Endothelial cell of umbilical vein (primary cell): Measurements from ENCODE around the gene NUDCD3. TPM values are rescaled to one million over a fixed set of nuclear protein-coding genes. Genes with fewer than 3 reads are reported as not detected.

Experiments used
- BruUV-seq: library from RNA; stranded (reverse); fragments of 400-500 nt; replicated peaks from 2 replicates; lab custom pipeline; 2021; lab: Mats Ljungman, UMichigan
- CTCF ChIA-PET: fragments of 300-600, 350-600 bp; sonication (Branson Sonifier 250); formaldehyde crosslinking; loops from one replicate; lab custom pipeline; 2021; ENCODE audit warnings: antibody characterized with exemption, inconsistent platforms; lab: Charles Lee
- POLR2A ChIA-PET: fragments of 300-600, 350-600 bp; sonication (Branson Sonifier 250); formaldehyde crosslinking; loops from one replicate; lab custom pipeline; 2021; ENCODE audit warnings: antibody characterized with exemption, inconsistent platforms; lab: Charles Lee
- DNase-seq: peaks from one replicate; pipeline ENCODE4 v3.0.0-alpha.2; 2011; ENCODE audit warnings: low read depth, low spot score
- FAIRE-seq: peaks from 2 replicates; lab custom pipeline; 2011; peaks lifted over from hg19 to GRCh38; lab: Jason Lieb, UNC
- H2AFZ ChIP-seq: 2 replicates; pipeline ENCODE4 v1.6.0; 2012; ENCODE audit warnings: low read depth, low read length, control low read depth, inconsistent platforms
- H3K27ac ChIP-seq: 2 replicates; pipeline ENCODE4 v1.5.1; 2011; ENCODE audit warnings: low read depth, mild to moderate bottlenecking, control low read depth, low read length, moderate library complexity; ENCODE audit not compliant: insufficient read depth
- H3K27me3 ChIP-seq, 2 experiments: 2 replicates each; pipeline versions ENCODE4 v1.6.0 to v1.6.1; 2011; ENCODE audit warnings: low read length in 2 of 2, mixed read lengths in 1 of 2; ENCODE audit not compliant: control insufficient read depth in 2 of 2, insufficient read depth in 2 of 2
- H3K36me3 ChIP-seq, 2 experiments: 2 replicates in 1 of 2; 3 replicates in 1 of 2; pipeline ENCODE4 v1.5.1; 2011; ENCODE audit warnings: low read length in 2 of 2, mild to moderate bottlenecking in 1 of 2, moderate library complexity in 1 of 2; ENCODE audit not compliant: control insufficient read depth in 2 of 2, insufficient read depth in 2 of 2; ENCODE audit errors: extremely low read depth in 1 of 2
- H3K4me1 ChIP-seq: 3 replicates; pipeline ENCODE4 v1.5.1; 2011; ENCODE audit warnings: mild to moderate bottlenecking, low read length; ENCODE audit not compliant: control insufficient read depth, insufficient read depth; ENCODE audit errors: extremely low read depth
- H3K4me2 ChIP-seq: 2 replicates; pipeline ENCODE4 v1.6.1; 2011; ENCODE audit warnings: low read length, control low read depth, mixed read lengths; ENCODE audit not compliant: insufficient read depth
- H3K4me3 ChIP-seq, 3 experiments: fragments of 200-600 bp in 1 of 3; sonication (generic), shearing (Covaris generic) in 1 of 3; replicated peaks in 1 of 3; 2 replicates each; pipeline ENCODE4 v1.5.1; 2011 to 2016; ENCODE audit warnings: control low read depth in 3 of 3, low read length in 3 of 3, mild to moderate bottlenecking in 2 of 3, inconsistent platforms in 1 of 3, low read depth in 1 of 3, moderate library complexity in 1 of 3; ENCODE audit not compliant: insufficient read depth in 1 of 3
- H3K79me2 ChIP-seq: 2 replicates; pipeline ENCODE4 v1.6.0; 2012; ENCODE audit warnings: low read length, inconsistent platforms; ENCODE audit not compliant: control insufficient read depth, insufficient read depth
- H3K9ac ChIP-seq: replicated peaks from 2 replicates; pipeline ENCODE3; 2011; ENCODE audit warnings: low read length, control low read depth; ENCODE audit not compliant: insufficient read depth; ENCODE audit errors: extremely low read depth
- H3K9me1 ChIP-seq: replicated peaks from 3 replicates; pipeline ENCODE4 v1.6.0; 2011; ENCODE audit warnings: mild to moderate bottlenecking, low read length; ENCODE audit not compliant: control insufficient read depth, insufficient read depth; ENCODE audit errors: extremely low read depth
- H3K9me3 ChIP-seq: replicated peaks from 2 replicates; pipeline ENCODE4 v1.5.1; 2012; ENCODE audit warnings: low read length, inconsistent platforms; ENCODE audit not compliant: control insufficient read depth, insufficient read depth
- H4K20me1 ChIP-seq: replicated peaks from 2 replicates; pipeline ENCODE3; 2011; ENCODE audit warnings: mild to moderate bottlenecking, low read length; ENCODE audit not compliant: control insufficient read depth, insufficient read depth; ENCODE audit errors: extremely low read depth
- CTCF ChIP-seq, 2 donors: IDR thresholded peaks; 1 replicate in 1 of 2; 2 replicates in 1 of 2; pipeline ENCODE4 v1.5.1; 2011; ENCODE audit warnings: low read length in 2 of 2, mild to moderate bottlenecking in 2 of 2, moderate library complexity in 2 of 2, control low read depth in 1 of 2, inconsistent platforms in 1 of 2, low read depth in 1 of 2; ENCODE audit not compliant: insufficient read depth in 1 of 2; ENCODE audit errors: extremely low read depth in 1 of 2
- EZH2 ChIP-seq: IDR thresholded peaks from 2 replicates; pipeline ENCODE4 v1.6.1; 2012; ENCODE audit warnings: borderline replicate concordance, low read depth, mild to moderate bottlenecking, moderate library complexity, low read length, inconsistent platforms; ENCODE audit not compliant: severe bottlenecking
- FOS ChIP-seq: IDR thresholded peaks from 2 replicates; pipeline ENCODE4 v1.6.1; 2011; ENCODE audit warnings: mild to moderate bottlenecking, low read length, moderate library complexity, borderline replicate concordance; ENCODE audit not compliant: insufficient read depth
- GATA2 ChIP-seq: IDR thresholded peaks from 2 replicates; pipeline ENCODE4 v1.7.0; 2011; ENCODE audit warnings: low read depth, mild to moderate bottlenecking, moderate library complexity, mixed read lengths, low read length; ENCODE audit not compliant: insufficient read length, insufficient read depth
- JUN ChIP-seq: IDR thresholded peaks from 2 replicates; pipeline ENCODE4 v1.6.1; 2011; ENCODE audit warnings: borderline replicate concordance, low read depth; ENCODE audit not compliant: insufficient read length, insufficient read depth
- MYC ChIP-seq: IDR thresholded peaks from one replicate; pipeline ENCODE4 v1.6.1; 2011; ENCODE audit warnings: mild to moderate bottlenecking, low read depth, low read length
- POLR2A ChIP-seq: IDR thresholded peaks from 2 replicates; pipeline ENCODE4 v1.6.1; 2012; ENCODE audit warnings: low read depth, mild to moderate bottlenecking, control low read depth, low read length
- POLR2AphosphoS5 ChIP-seq: IDR thresholded peaks from 2 replicates; pipeline ENCODE4 v1.6.1; 2012; ENCODE audit warnings: low read depth, mild to moderate bottlenecking, control low read depth, low read length, moderate library complexity; ENCODE audit not compliant: insufficient read depth
- dilution Hi-C: fragments of 300-500 bp; cut with MboI; formaldehyde crosslinking; loops from one replicate; pipeline ENCODE4 v1.15.0; 2019; ENCODE audit warnings: low sequenced_read_pairs; ENCODE audit not compliant: extremely low pct_ligation_motif_present
- intact Hi-C: fragments of 100-400 bp; cut with micrococcal nuclease; formaldehyde crosslinking; loops from one replicate; pipeline ENCODE4 v1.10.0; 2022
- polyA plus RNA-seq, 4 experiments: library from polyadenylated mRNA; depleted of rRNA in 3 of 4; stranded (reverse) in 3 of 4; unstranded in 1 of 4; fragments of >200 nt; gene quantifications; 2 replicates each; pipeline versions ENCODE4 v1.2.1 to v1.2.3, GENCODE V29; 2011 to 2012; ENCODE audit warnings: missing spikeins in 1 of 4
- total RNA-seq: library from RNA; stranded (reverse); gene quantifications from 2 replicates; pipeline ENCODE4 v1.2.3, GENCODE V29; 2021
- TF ChIP-seq, protein P1 (sequence below): IDR thresholded peaks from 2 replicates; pipeline ENCODE4 v1.6.1; 2011; ENCODE audit not compliant: insufficient read depth, insufficient read length

NUDCD3 gene
- total and polyA plus RNA-seq, 2 donors (not counting 3 experiments of a cell fraction or from before 2014, with no cell fraction given), result 50.6 to 137 TPM

GRCh38 chr7:44396931-44397545 is 93.4 kb downstream of the NUDCD3 start:
- no peak for TF ChIP-seq MYC
- TF ChIP-seq, protein P1, sequence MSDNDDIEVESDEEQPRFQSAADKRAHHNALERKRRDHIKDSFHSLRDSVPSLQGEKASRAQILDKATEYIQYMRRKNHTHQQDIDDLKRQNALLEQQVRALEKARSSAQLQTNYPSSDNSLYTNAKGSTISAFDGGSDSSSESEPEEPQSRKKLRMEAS, result no peak
- no peak for TF ChIP-seq POLR2A
- no peak for TF ChIP-seq EZH2
- no peak for TF ChIP-seq FOS
- TF ChIP-seq POLR2AphosphoS5, result no peak
- Histone ChIP-seq H3K4me3 (no peak overlapping the region), H3K4me1 (peaks cover 31% of the 10 kb centered on the region), H3K36me3 (peaks cover 0 to under 1% of the 10 kb centered on the region in 2 experiments), H3K9me3 (no peaks in the 10 kb centered on the region), H3K27ac (peak overlapping the region; percentile 88), H4K20me1 (no peaks in the 10 kb centered on the region), H3K9me1 (no peaks in the 10 kb centered on the region), H3K27me3 (no peaks in the 10 kb centered on the region), H3K4me2 (no peak overlapping the region), H2AFZ (no peak overlapping the region), H3K79me2 (peaks cover 10% of the 10 kb centered on the region), H3K9ac (no peak overlapping the region)
- POLR2A ChIA-PET, result no interaction called here
- no TSS peak for BruUV-seq
- dilution Hi-C loops, result no loop called here
- DNase-seq, result no peak
- intact Hi-C loops, result no loop called here
- FAIRE-seq, result peak; percentile 55
- CTCF ChIA-PET, result interaction anchor here (0.6 to 1.3 kb wide), 5 partner anchors 10 to 43 kb away, joined by 3 to 5 read pairs (median 4); no protein-coding TSS in a partner anchor

DNA sequence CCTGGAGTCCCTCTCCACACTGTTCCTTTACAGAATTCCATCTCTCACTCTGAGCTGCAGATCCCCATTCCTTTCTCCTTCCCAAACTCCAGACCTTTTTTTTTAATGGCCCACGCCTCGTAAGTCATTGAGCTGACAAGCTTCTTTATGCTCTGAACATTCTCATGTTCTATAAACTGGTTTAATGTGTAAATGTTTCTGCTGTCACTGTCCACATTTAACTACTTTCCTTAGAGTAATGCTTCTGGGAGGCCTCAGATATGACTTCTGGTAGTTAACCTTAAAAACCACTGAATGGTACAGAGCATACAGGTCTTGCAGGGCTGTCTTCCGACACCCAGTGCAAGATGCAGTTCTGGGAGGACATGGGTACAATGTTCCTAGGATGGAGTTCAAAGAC is 94.0 kb downstream of the NUDCD3 start:
- DNase-seq, result no peak
- dilution Hi-C loops, result no loop called here
- Histone ChIP-seq H3K9me3 (no peaks in the 10 kb centered on the region), H3K36me3 (peaks cover 0 to 4% of the 10 kb centered on the region in 2 experiments), H3K9me1 (no peaks in the 10 kb centered on the region), H3K27ac (no peak overlapping the region), H3K79me2 (peaks cover 10% of the 10 kb centered on the region), H4K20me1 (no peaks in the 10 kb centered on the region), H3K4me2 (no peak overlapping the region), H2AFZ (no peak overlapping the region), H3K27me3 (no peaks in the 10 kb centered on the region), H3K4me3 (no peak overlapping the region), H3K9ac (no peak overlapping the region), H3K4me1 (peaks cover 31% of the 10 kb centered on the region)
- no TSS peak for BruUV-seq
- intact Hi-C loops, result no loop called here
- FAIRE-seq, result no peak
- TF ChIP-seq FOS (no peak), JUN (no peak), CTCF (IDR thresholded peaks at IDR 0.05; ENCODE audit: extremely low read depth in 1 of 2, insufficient read depth in 1 of 2, low read depth in 1 of 2, low read length in 2 of 2) (no peak), EZH2 (no peak), GATA2 (no peak), POLR2AphosphoS5 (no peak)
- TF ChIP-seq, protein P1, result no peak
- CTCF ChIA-PET, result interaction anchor here (0.6 to 1.2 kb wide), 2 partner anchors 32 to 43 kb away, joined by 4 to 5 read pairs; no protein-coding TSS in a partner anchor
- POLR2A ChIA-PET, result no interaction called here
